LNCAP (cell line): Measurements from ENCODE around the gene LTBP1.

Experiments
- CTCF ChIP-seq: fragments of 450-650 bp; IDR thresholded peaks from 2 replicates; pipeline ENCODE4 v1.5.1; 2017; ENCODE audit warnings: mild to moderate bottlenecking

LTBP1 gene

DNA sequence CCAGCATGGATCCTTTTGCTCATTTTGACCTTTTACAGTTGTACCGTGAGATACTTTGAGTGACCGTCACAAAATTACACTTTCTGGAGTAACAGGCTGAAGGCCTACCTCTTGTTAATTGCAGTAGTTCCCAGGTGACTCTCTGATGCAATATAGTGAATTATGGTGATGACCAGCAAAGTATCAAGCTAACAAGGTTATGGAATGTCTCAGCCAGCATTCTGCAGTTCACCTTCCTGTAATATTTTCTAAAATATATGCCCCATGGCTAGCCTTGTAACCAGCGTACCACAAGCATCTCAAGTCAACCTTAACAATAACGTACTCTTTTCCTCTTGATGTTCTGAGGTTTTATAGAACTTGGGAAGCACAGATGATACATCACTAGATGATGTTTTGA lies 234.7 kb downstream of the LTBP1 start:
- no peak for TF ChIP-seq CTCF

GRCh38 chr2:33184041-33184440 lies 237.3 kb downstream of the LTBP1 start:
- no peak for TF ChIP-seq CTCF

GRCh38 chr2:33186937-33187336 lies 240.2 kb downstream of the LTBP1 start:
- TF ChIP-seq CTCF, result no peak

GRCh38 chr2:33188799-33189198 lies 242.0 kb downstream of the LTBP1 start:
- TF ChIP-seq CTCF, result no peak

- no peak for TF ChIP-seq CTCF
Observed at GRCh38 chr2:33190393-33190937, 243.7 kb downstream of the LTBP1 start.

DNA sequence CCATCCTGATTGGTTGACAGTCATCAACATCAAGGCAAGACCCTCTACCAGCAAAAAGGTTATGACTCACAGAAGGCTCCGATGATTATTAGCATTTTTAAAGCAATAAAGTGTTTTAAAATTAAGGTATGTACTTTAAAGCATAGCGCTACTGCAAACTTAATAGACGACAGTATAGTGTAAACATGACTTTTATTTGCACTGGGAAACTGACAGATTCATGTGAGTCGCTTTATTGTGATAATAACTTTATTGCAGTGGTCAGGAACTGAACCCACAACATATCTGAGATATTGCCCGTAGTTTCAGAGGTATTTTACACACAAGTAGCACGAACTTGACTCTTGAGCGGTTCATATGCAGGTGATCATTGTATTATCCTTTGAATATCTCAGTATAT lies 249.1 kb downstream of the LTBP1 start:
- no peak for TF ChIP-seq CTCF

DNA sequence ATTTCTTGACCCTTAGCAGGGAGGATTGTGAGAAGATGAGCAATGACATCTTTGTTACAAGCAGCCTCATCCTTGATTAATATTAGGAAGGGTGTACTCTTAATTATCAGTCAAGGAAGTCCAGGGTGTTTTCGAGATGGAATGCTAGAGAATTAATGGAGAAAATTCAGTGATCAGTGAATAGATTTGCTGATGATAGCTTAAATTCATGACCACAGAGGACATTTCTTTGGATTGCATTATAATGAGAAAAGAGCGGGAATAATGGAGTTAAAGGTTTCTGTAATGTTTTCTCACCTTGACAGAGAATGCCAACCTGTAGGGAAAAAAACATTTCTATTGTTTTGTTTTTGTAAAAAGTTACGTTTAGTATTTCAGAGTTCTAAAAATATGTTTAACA lies 249.9 kb downstream of the LTBP1 start:
- no peak for TF ChIP-seq CTCF
